Loucy (cell line): Measurements from ENCODE around the gene DAZL.

Experiments
- CTCF ChIP-seq: fragments of 200-600 bp; sonication (generic); conservative IDR thresholded peaks from 2 replicates; pipeline ENCODE4 v1.5.1; 2014; ENCODE audit warnings: mild to moderate bottlenecking, antibody characterized with exemption, low read length
- EZH2phosphoT487 ChIP-seq: fragments of 200-600 bp; IDR thresholded peaks from 2 replicates; pipeline ENCODE4 v1.6.1; 2018; ENCODE audit warnings: antibody characterized with exemption, mild to moderate bottlenecking, moderate library complexity, borderline replicate concordance

DNA sequence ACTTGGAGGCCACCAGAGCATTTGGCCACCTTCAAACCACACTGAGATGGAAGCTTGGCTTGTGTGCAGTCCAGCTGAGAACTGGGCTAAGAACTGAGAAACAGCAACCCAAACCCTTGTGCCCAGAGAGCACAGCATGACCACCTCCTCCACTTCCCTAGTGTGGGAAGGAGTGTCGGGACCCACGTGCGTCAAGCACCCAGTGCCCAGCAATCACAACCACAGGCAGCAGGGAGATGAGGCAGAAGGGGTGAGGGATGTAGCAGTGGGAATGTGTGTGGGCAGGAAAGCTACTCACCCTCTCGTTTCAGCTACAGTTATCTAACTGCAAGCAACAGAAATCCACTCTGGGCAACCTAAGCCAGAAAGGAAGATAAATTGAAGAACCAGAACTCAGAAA, 66.7 kb downstream of the DAZL start:
- TF ChIP-seq CTCF (no peak), EZH2phosphoT487 (no peak)
